HepG2 (cell line): Measurements from ENCODE around the gene TMX1.

Source experiments
- E2F2 ChIP-seq: sonication (generic); formaldehyde crosslinking; IDR thresholded peaks from 2 replicates; pipeline ENCODE4 v1.4.0; 2020; ENCODE audit warnings: missing genetic modification reagents, borderline replicate concordance
- ETS1 ChIP-seq: sonication (generic); formaldehyde crosslinking; IDR thresholded peaks from 2 replicates; pipeline ENCODE4 v1.4.0; 2020; ENCODE audit warnings: missing genetic modification reagents
- PHF8 ChIP-seq: sonication (generic); formaldehyde crosslinking; IDR thresholded peaks from 2 replicates; pipeline ENCODE4 v1.5.0; 2020; ENCODE audit warnings: missing genetic modification reagents
- POLR2G ChIP-seq: fragments of 200-400 bp; formaldehyde crosslinking; IDR thresholded peaks from 2 replicates; pipeline ENCODE4 v1.6.1; 2018; ENCODE audit warnings: mild to moderate bottlenecking, low read depth, low read length, moderate library complexity
- RFXAP ChIP-seq: sonication (generic); formaldehyde crosslinking; IDR thresholded peaks from 2 replicates; pipeline ENCODE4 v1.4.0; 2020; ENCODE audit warnings: missing genetic modification reagents, borderline replicate concordance
- TFDP1 ChIP-seq: IDR thresholded peaks from 2 replicates; pipeline ENCODE4 v1.6.1; 2016; ENCODE audit warnings: missing compliant biosample characterization, missing genetic modification reagents, borderline replicate concordance
- TFE3 ChIP-seq: IDR thresholded peaks from 2 replicates; pipeline ENCODE4 v1.6.1; 2016
- ZBTB34 ChIP-seq: sonication (generic); formaldehyde crosslinking; IDR thresholded peaks from 2 replicates; pipeline ENCODE4 v1.8.0; 2022; ENCODE audit warnings: mild to moderate bottlenecking, missing genetic modification reagents
- ZNF558 ChIP-seq: sonication (generic); formaldehyde crosslinking; IDR thresholded peaks from 2 replicates; pipeline ENCODE4 v1.9.0; 2022; ENCODE audit warnings: mild to moderate bottlenecking, missing genetic modification reagents, borderline replicate concordance
- ZNF687 ChIP-seq: sonication (generic); formaldehyde crosslinking; IDR thresholded peaks from 2 replicates; pipeline ENCODE4 v1.5.1; 2020; ENCODE audit warnings: mild to moderate bottlenecking, missing genetic modification reagents, moderate library complexity

- TF ChIP-seq RFXAP (no peak), ZNF558 (no peak), ZBTB34 (CRISPR knock-in tag) (no peak), PHF8 (CRISPR knock-in tag) (no peak), ETS1 (CRISPR knock-in tag) (no peak), ZNF687 (CRISPR knock-in tag) (no peak), E2F2 (CRISPR knock-in tag) (no peak), TFDP1 (CRISPR knock-in tag) (no peak), TFE3 (CRISPR knock-in tag) (no peak), POLR2G (no peak)
These were observed 31.1 kb upstream of the TMX1 start for GRCh38 chr14:51208982-51209381.
